Parathyroid adenoma (tissue), 2 donors: ENCODE measurements around the gene ECM1.

Experiments used
- H2AFZ ChIP-seq: fragments of 300-600 bp; sonication (generic); one replicate; pipeline ENCODE4 v1.7.0; 2017; ENCODE audit warnings: antibody characterized with exemption, mild to moderate bottlenecking
- H3K27ac ChIP-seq: fragments of 300-600 bp; sonication (generic); one replicate; pipeline ENCODE4 v1.7.0; 2017
- H3K27me3 ChIP-seq: fragments of 300-600 bp; sonication (generic); one replicate; pipeline ENCODE4 v1.7.0; 2017; ENCODE audit warnings: low read length; ENCODE audit not compliant: control insufficient read depth, insufficient read depth
- H3K36me3 ChIP-seq: fragments of 300-600 bp; sonication (generic); one replicate; pipeline ENCODE4 v1.7.0; 2017; ENCODE audit warnings: low read length; ENCODE audit not compliant: control insufficient read depth, insufficient read depth
- H3K4me1 ChIP-seq: fragments of 300-600 bp; sonication (generic); one replicate; pipeline ENCODE4 v1.7.0; 2017; ENCODE audit warnings: control low read depth
- H3K4me2 ChIP-seq: fragments of 300-600 bp; sonication (generic); one replicate; pipeline ENCODE4 v1.7.0; 2017; ENCODE audit warnings: low read length
- H3K4me3 ChIP-seq: fragments of 300-600 bp; sonication (generic); one replicate; pipeline ENCODE4 v1.7.0; 2017; ENCODE audit warnings: low read depth, low read length
- H3K79me2 ChIP-seq: fragments of 300-600 bp; sonication (generic); one replicate; pipeline ENCODE4 v1.7.0; 2017; ENCODE audit warnings: control low read depth
- H3K9ac ChIP-seq: fragments of 300-600 bp; sonication (generic); one replicate; pipeline ENCODE4 v1.7.0; 2017; ENCODE audit warnings: mild to moderate bottlenecking
- H3K9me3 ChIP-seq: fragments of 300-600 bp; sonication (generic); one replicate; pipeline ENCODE4 v1.7.0; 2017; ENCODE audit warnings: low read length; ENCODE audit not compliant: control insufficient read depth
- TF ChIP-seq, protein P1 (sequence below): fragments of 300-600 bp; sonication (generic); IDR thresholded peaks from one replicate; pipeline ENCODE4 v1.7.0; 2017; ENCODE audit warnings: antibody characterized with exemption, mild to moderate bottlenecking
- donor health status: primary hyperparathyroidism.

Gene ECM1

DNA sequence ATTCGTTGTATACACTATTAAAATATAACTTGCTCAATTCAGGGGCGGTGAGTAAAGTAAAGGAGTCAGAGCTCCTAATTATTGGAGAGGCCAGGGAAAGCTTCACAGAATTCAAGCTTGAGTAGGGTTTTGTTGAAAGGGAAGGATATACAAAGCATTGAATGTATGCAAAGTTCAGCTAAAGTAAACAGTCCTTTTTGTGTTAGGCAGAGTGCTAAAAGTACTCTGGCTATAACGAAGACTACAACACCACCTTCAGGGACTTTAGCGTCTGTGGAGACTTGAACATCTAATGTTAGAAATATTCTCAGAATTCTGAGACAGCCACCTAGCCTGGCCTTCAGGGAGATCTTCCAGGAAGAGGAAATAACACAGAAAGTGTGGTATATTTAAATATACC lies 8.7 kb downstream of the ECM1 start:
- no peaks in the 10 kb centered on the region for H3K36me3 ChIP-seq
- H3K27ac ChIP-seq, result no peak overlapping the region
- no peaks in the 10 kb centered on the region for H3K79me2 ChIP-seq
- no peaks in the 10 kb centered on the region for H3K4me1 ChIP-seq
- no peak overlapping the region for H3K4me3 ChIP-seq
- H3K27me3 ChIP-seq, result no peaks in the 10 kb centered on the region
- H2AFZ ChIP-seq, result no peak overlapping the region
- TF ChIP-seq, protein P1, sequence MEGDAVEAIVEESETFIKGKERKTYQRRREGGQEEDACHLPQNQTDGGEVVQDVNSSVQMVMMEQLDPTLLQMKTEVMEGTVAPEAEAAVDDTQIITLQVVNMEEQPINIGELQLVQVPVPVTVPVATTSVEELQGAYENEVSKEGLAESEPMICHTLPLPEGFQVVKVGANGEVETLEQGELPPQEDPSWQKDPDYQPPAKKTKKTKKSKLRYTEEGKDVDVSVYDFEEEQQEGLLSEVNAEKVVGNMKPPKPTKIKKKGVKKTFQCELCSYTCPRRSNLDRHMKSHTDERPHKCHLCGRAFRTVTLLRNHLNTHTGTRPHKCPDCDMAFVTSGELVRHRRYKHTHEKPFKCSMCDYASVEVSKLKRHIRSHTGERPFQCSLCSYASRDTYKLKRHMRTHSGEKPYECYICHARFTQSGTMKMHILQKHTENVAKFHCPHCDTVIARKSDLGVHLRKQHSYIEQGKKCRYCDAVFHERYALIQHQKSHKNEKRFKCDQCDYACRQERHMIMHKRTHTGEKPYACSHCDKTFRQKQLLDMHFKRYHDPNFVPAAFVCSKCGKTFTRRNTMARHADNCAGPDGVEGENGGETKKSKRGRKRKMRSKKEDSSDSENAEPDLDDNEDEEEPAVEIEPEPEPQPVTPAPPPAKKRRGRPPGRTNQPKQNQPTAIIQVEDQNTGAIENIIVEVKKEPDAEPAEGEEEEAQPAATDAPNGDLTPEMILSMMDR, result no peak
- no peaks in the 10 kb centered on the region for H3K9me3 ChIP-seq
- H3K4me2 ChIP-seq, result no peak overlapping the region
- H3K9ac ChIP-seq, result no peak overlapping the region

DNA sequence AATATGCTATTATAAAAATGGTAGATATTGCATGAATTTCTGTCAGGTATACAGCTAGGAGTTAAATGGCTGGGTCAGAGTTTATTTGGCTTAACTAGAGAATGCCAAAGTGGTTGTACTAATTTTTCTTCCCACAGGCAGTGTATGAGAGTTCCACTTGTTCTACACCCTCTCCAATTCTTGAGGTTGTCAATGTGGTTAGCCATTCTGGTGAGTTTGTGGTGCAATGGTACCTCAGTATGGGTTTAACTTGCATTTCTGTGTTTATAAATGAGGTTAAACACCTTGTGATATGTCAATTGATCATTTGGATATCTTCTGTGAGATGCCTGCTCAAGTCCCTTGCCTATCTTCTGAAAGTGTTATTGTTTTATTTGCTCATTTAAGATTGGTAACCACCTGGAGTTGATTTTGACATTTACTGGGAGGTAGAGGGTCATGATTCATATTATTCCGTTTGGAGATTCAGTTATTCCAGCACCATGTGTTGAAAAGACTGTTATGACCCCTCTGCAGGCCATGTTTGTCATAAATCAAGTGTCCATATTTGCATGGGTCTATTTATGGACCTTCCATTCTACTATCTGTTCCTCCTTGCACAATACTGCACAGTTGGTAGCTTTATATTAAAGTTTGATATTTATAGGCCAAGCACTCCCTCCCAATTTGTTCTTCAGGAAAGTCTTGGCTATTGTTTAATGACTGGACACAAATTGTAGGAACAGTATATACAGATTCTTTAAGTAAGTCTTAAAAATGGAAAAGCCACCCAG lies 13.5 kb downstream of the ECM1 start:
- H3K27me3 ChIP-seq, result no peaks in the 10 kb centered on the region
- no peaks in the 10 kb centered on the region for H3K36me3 ChIP-seq
- H3K4me1 ChIP-seq, result no peaks in the 10 kb centered on the region
- no peak overlapping the region for H3K4me3 ChIP-seq
- H3K4me2 ChIP-seq, result no peak overlapping the region
- TF ChIP-seq, protein P1, result no peak
- no peaks in the 10 kb centered on the region for H3K9me3 ChIP-seq
- H3K27ac ChIP-seq, result no peak overlapping the region
- no peak overlapping the region for H3K9ac ChIP-seq
- H2AFZ ChIP-seq, result no peak overlapping the region
- H3K79me2 ChIP-seq, result no peaks in the 10 kb centered on the region

- TF ChIP-seq, protein P1, result no peak
- Histone ChIP-seq H2AFZ (no peak overlapping the region), H3K9ac (no peak overlapping the region), H3K79me2 (no peaks in the 10 kb centered on the region), H3K36me3 (no peaks in the 10 kb centered on the region), H3K4me3 (no peak overlapping the region), H3K4me1 (no peaks in the 10 kb centered on the region), H3K27ac (no peak overlapping the region), H3K4me2 (no peak overlapping the region), H3K9me3 (no peaks in the 10 kb centered on the region), H3K27me3 (no peaks in the 10 kb centered on the region)
Observed at GRCh38 chr1:150525348-150525747, 17.4 kb downstream of the ECM1 start.

GRCh38 chr1:150528196-150528595 lies 20.3 kb downstream of the ECM1 start:
- Histone ChIP-seq H3K4me2 (no peak overlapping the region), H3K9me3 (no peaks in the 10 kb centered on the region), H3K27me3 (no peaks in the 10 kb centered on the region), H3K4me1 (no peaks in the 10 kb centered on the region), H3K27ac (no peak overlapping the region), H3K9ac (no peak overlapping the region), H3K4me3 (no peak overlapping the region), H3K36me3 (no peaks in the 10 kb centered on the region), H3K79me2 (no peaks in the 10 kb centered on the region), H2AFZ (no peak overlapping the region)
- TF ChIP-seq, protein P1, result no peak

DNA sequence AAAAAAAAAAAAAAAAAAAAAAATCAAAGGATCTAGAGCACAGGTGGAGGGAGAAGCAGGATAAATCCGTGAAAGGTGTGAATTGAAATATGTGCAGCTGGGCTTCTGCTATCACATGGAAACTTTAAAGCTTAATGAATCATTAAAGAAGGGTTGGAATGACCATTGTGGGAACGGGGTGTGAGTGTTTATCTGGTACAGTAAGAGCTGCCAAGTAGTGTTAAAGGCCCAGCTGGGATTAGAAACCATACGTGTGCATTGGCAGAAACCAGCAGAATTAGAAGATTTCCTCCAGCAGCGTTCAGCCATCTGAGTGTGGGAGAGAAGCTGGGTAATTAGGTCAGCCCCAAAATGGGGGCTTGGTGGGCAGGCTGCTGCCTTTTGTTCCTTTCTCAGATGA lies 21.1 kb downstream of the ECM1 start:
- Histone ChIP-seq H3K9me3 (no peaks in the 10 kb centered on the region), H2AFZ (no peak overlapping the region), H3K4me1 (no peaks in the 10 kb centered on the region), H3K27me3 (no peaks in the 10 kb centered on the region), H3K79me2 (no peaks in the 10 kb centered on the region), H3K4me2 (no peak overlapping the region), H3K9ac (no peak overlapping the region), H3K36me3 (no peaks in the 10 kb centered on the region), H3K27ac (no peak overlapping the region), H3K4me3 (no peak overlapping the region)
- TF ChIP-seq, protein P1, result no peak
